ENCODE measurements around the gene OR51Q1. TPM values are rescaled to one million over a fixed set of nuclear protein-coding genes. Genes with fewer than 3 reads are reported as not detected.

OR51Q1 gene
- total and polyA plus RNA-seq, 5 donors from 2014 or later = not detected

Other genes with a start within 250 kb of the OR51Q1 start
- not detected for gene OR51V1, start 221.4 kb upstream of the OR51Q1 start, total RNA-seq
- not detected for gene OR51V1, start 221.4 kb upstream of the OR51Q1 start, polyA plus RNA-seq
- gene HBB, start 195.0 kb upstream of the OR51Q1 start, total RNA-seq = 2.7 TPM
- gene HBB, start 195.0 kb upstream of the OR51Q1 start, polyA plus RNA-seq = 1 to 10 TPM in 1 of 4 donors, under 1 TPM in 2, not detected in 1; 0.37 to 4.4 (median 0.47) TPM
- gene HBD, start 187.6 kb upstream of the OR51Q1 start, total RNA-seq = not detected
- not detected for gene HBD, start 187.6 kb upstream of the OR51Q1 start, polyA plus RNA-seq
- gene HBG1, start 172.3 kb upstream of the OR51Q1 start, total RNA-seq = not detected
- not detected for gene HBG1, start 172.3 kb upstream of the OR51Q1 start, polyA plus RNA-seq
- not detected for gene HBG2, start 167.3 kb upstream of the OR51Q1 start, total RNA-seq
- gene HBG2, start 167.3 kb upstream of the OR51Q1 start, polyA plus RNA-seq = not detected
- not detected for gene HBE1, start 152.2 kb upstream of the OR51Q1 start, total RNA-seq
- gene HBE1, start 152.2 kb upstream of the OR51Q1 start, polyA plus RNA-seq = not detected
- not detected for gene OR51B4, start 120.2 kb upstream of the OR51Q1 start, total RNA-seq
- gene OR51B4, start 120.2 kb upstream of the OR51Q1 start, polyA plus RNA-seq = not detected
- not detected for gene OR51B2, start 97.8 kb upstream of the OR51Q1 start, total RNA-seq
- gene OR51B2, start 97.8 kb upstream of the OR51Q1 start, polyA plus RNA-seq = not detected
- gene OR51B5, start 78.6 kb upstream of the OR51Q1 start, total RNA-seq = not detected
- gene OR51B5, start 78.6 kb upstream of the OR51Q1 start, polyA plus RNA-seq = under 1 TPM in 1 of 4 donors, not detected in 3; 0.41 TPM
- not detected for gene OR51B6, start 70.6 kb upstream of the OR51Q1 start, total RNA-seq
- not detected for gene OR51B6, start 70.6 kb upstream of the OR51Q1 start, polyA plus RNA-seq
- not detected for gene OR51M1, start 38.3 kb upstream of the OR51Q1 start, total RNA-seq
- not detected for gene OR51M1, start 38.3 kb upstream of the OR51Q1 start, polyA plus RNA-seq
- gene OR51I1, start 19.4 kb downstream of the OR51Q1 start, total RNA-seq = not detected
- gene OR51I1, start 19.4 kb downstream of the OR51Q1 start, polyA plus RNA-seq = not detected
- not detected for gene OR51I2, start 27.2 kb downstream of the OR51Q1 start, total RNA-seq
- gene OR51I2, start 27.2 kb downstream of the OR51Q1 start, polyA plus RNA-seq = not detected
- gene OR52D1, start 66.6 kb downstream of the OR51Q1 start, total RNA-seq = not detected
- not detected for gene OR52D1, start 66.6 kb downstream of the OR51Q1 start, polyA plus RNA-seq
- gene UBQLN3, start 87.8 kb downstream of the OR51Q1 start, total RNA-seq = 0.49 TPM
- gene UBQLN3, start 87.8 kb downstream of the OR51Q1 start, polyA plus RNA-seq = not detected
- gene UBQLNL, start 94.6 kb downstream of the OR51Q1 start, total RNA-seq = 0.32 TPM
- not detected for gene UBQLNL, start 94.6 kb downstream of the OR51Q1 start, polyA plus RNA-seq
- gene OR52H1, start 126.4 kb downstream of the OR51Q1 start, total RNA-seq = 0.37 TPM
- gene OR52H1, start 126.4 kb downstream of the OR51Q1 start, polyA plus RNA-seq = not detected
- gene OR52B6, start 158.8 kb downstream of the OR51Q1 start, total RNA-seq = not detected
- not detected for gene OR52B6, start 158.8 kb downstream of the OR51Q1 start, polyA plus RNA-seq
- not detected for gene TRIM6, start 174.5 kb downstream of the OR51Q1 start, total RNA-seq
- gene TRIM6, start 174.5 kb downstream of the OR51Q1 start, polyA plus RNA-seq = under 1 TPM in 1 of 4 donors, not detected in 3; 0.91 TPM
- 9.8 TPM for gene TRIM34, start 202.9 kb downstream of the OR51Q1 start, total RNA-seq
- gene TRIM34, start 202.9 kb downstream of the OR51Q1 start, polyA plus RNA-seq = 10 to 100 TPM; 17.5 to 21.3 (median 19.5) TPM